Measurements from ENCODE around the gene IQGAP2.

GRCh38 chr5:76451031-76451701 is 48.1 kb downstream of the IQGAP2 start:
- TF ChIP-seq CTCF (IDR thresholded peaks at IDR 0.05) (no peak), POLR2A (IDR thresholded peaks at IDR 0.05) (no peak), POLR2AphosphoS5 (IDR thresholded peaks at IDR 0.05) (no peak)

All from transverse colon (tissue), 4 donors.